ENCODE measurements around the gene CLK2. TPM values are rescaled to one million over a fixed set of nuclear protein-coding genes. Genes with fewer than 3 reads are reported as not detected.

Gene CLK2
- total and polyA plus RNA-seq, 2 of the 13 experiments (the other 11 are each of a cell fraction or from before 2014, with no cell fraction given): 20.1 to 73.5 TPM

- no peak for TF ChIP-seq PAF1 (CRISPR knock-in tag; IDR thresholded peaks at IDR 0.05)
- TF ChIP-seq GFI1 (CRISPR knock-in tag; IDR thresholded peaks at IDR 0.05; ENCODE audit: borderline replicate concordance): no peak
- peak; percentile 5; the same call in 1 of the 2 replicates for TF ChIP-seq FOSL2 (CRISPR knock-in tag; IDR thresholded peaks at IDR 0.05)
- TF ChIP-seq ZBTB42 (CRISPR knock-in tag; IDR thresholded peaks at IDR 0.05): no peak
- TF ChIP-seq ZSCAN30 (CRISPR knock-in tag; IDR thresholded peaks at IDR 0.05): no peak
- TF ChIP-seq MEF2D (CRISPR knock-in tag; IDR thresholded peaks at IDR 0.05): 0 out of 2 replicates have a peak, but pooled peaks have one; percentile 27
- 0 out of 3 replicates have a peak, but pooled peaks have one; percentile 23 for TF ChIP-seq MXI1 (IDR thresholded peaks at IDR 0.05; ENCODE audit: borderline replicate concordance, low read depth, low read length)
- TF ChIP-seq TFDP2 (CRISPR knock-in tag; IDR thresholded peaks at IDR 0.05): 0 out of 2 replicates have a peak, but pooled peaks have one; percentile 23
- TF ChIP-seq ARID4A (CRISPR knock-in tag; IDR thresholded peaks at IDR 0.05; ENCODE audit: borderline replicate concordance): peak; percentile 21; the same call in 1 of the 2 replicates
- TF ChIP-seq ZNF687 (CRISPR knock-in tag; IDR thresholded peaks at IDR 0.05): peak; percentile 88
- TF ChIP-seq MNT (IDR thresholded peaks at IDR 0.05): peak; percentile 63; the same call in 1 of the 2 replicates
- no peak for TF ChIP-seq ZNF574 (CRISPR knock-in tag; IDR thresholded peaks at IDR 0.05)
- no peak for TF ChIP-seq FLYWCH1 (CRISPR knock-in tag; IDR thresholded peaks at IDR 0.05)
These were observed 32.6 kb upstream of the CLK2 start (continued) for GRCh38 chr1:155305881-155306391.

Measured in HepG2 (cell line).